Prostate gland (tissue), 2 donors: ENCODE data around the gene LONP1. TPM values are rescaled to one million over a fixed set of nuclear protein-coding genes. Genes with fewer than 3 reads are reported as not detected.

Experiments
- DNase-seq: peaks from one replicate; pipeline ENCODE4 v3.0.0-alpha.2; 2019; ENCODE audit warnings: low spot score
- H3K27ac ChIP-seq, 2 donors: fragments of 200-600 bp; sonication (generic); 2 replicates each; pipeline ENCODE4 v1.5.1; 2017 to 2019
- H3K27me3 ChIP-seq: fragments of 200-600 bp; sonication (generic); replicated peaks from 2 replicates; pipeline ENCODE4 v1.5.1; 2019; ENCODE audit not compliant: insufficient read depth
- H3K36me3 ChIP-seq, 2 donors: fragments of 200-600 bp; sonication (generic); 1 replicate in 1 of 2; 2 replicates in 1 of 2; pipeline versions ENCODE4 v1.5.1 to v1.8.1; 2017 to 2019
- H3K4me1 ChIP-seq: fragments of 200-600 bp; sonication (generic); replicated peaks from 2 replicates; pipeline ENCODE4 v1.5.1; 2019
- H3K4me3 ChIP-seq, 2 donors: fragments of 200-600 bp; sonication (generic); 2 replicates each; pipeline ENCODE4 v1.5.1; 2017 to 2019
- H3K9me3 ChIP-seq: fragments of 200-600 bp; sonication (generic); 2 replicates; pipeline ENCODE4 v1.5.1; 2017
- POLR2A ChIP-seq: fragments of 450-650 bp; IDR thresholded peaks from one replicate; pipeline ENCODE4 v1.6.1; 2016; ENCODE audit warnings: antibody characterized with exemption, mild to moderate bottlenecking
- POLR2AphosphoS5 ChIP-seq: sonication (generic); formaldehyde crosslinking; IDR thresholded peaks from one replicate; pipeline ENCODE4 v1.6.1; 2017; ENCODE audit warnings: antibody characterized with exemption
- WGBS: methylation state at CpG from one replicate; pipeline ENCODE4 v1.1.5; 2018; 5-methylcytosine and 5-hydroxymethylcytosine counted together
- intact Hi-C: fragments of 100-400 bp; cut with DNase I; formaldehyde crosslinking; loops from one replicate; pipeline ENCODE4 v1.14.2; 2022
- total RNA-seq, 2 donors: library from RNA; depleted of rRNA; stranded (reverse); fragments of >200 nt; gene quantifications; one replicate each; pipeline ENCODE4 v1.1.0, GENCODE V29; 2016
- TF ChIP-seq, protein P1 (sequence below), 4 experiments: fragments of 200-600 bp in 2 of 4; fragments of 450-650 bp in 2 of 4; sonication (generic) in 2 of 4; IDR thresholded peaks; 1 replicate in 3 of 4; 2 replicates in 1 of 4; pipeline ENCODE4 v1.5.1; 2016 to 2019; ENCODE audit warnings: antibody characterized with exemption in 4 of 4, mild to moderate bottlenecking in 2 of 4, moderate library complexity in 2 of 4

LONP1 gene
- total RNA-seq, 2 donors from 2014 or later: 62.7 to 120 TPM

GRCh38 chr19:5718579-5719273, 1.2 kb downstream of the LONP1 start:
- no peaks in the 10 kb centered on the region for H3K9me3 ChIP-seq
- TF ChIP-seq POLR2AphosphoS5 (no peak), POLR2A (no peak)
- TF ChIP-seq, protein P1, sequence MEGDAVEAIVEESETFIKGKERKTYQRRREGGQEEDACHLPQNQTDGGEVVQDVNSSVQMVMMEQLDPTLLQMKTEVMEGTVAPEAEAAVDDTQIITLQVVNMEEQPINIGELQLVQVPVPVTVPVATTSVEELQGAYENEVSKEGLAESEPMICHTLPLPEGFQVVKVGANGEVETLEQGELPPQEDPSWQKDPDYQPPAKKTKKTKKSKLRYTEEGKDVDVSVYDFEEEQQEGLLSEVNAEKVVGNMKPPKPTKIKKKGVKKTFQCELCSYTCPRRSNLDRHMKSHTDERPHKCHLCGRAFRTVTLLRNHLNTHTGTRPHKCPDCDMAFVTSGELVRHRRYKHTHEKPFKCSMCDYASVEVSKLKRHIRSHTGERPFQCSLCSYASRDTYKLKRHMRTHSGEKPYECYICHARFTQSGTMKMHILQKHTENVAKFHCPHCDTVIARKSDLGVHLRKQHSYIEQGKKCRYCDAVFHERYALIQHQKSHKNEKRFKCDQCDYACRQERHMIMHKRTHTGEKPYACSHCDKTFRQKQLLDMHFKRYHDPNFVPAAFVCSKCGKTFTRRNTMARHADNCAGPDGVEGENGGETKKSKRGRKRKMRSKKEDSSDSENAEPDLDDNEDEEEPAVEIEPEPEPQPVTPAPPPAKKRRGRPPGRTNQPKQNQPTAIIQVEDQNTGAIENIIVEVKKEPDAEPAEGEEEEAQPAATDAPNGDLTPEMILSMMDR (IDR thresholded peaks at IDR 0.05): no peak
- WGBS: 22% methylated on average over 11 of the region's 11 CpGs
- intact Hi-C loops: no loop called here
- peak overlapping the region; percentile 97 to 99 for H3K4me3 ChIP-seq
- peaks cover 9% of the 10 kb centered on the region for H3K4me1 ChIP-seq
- H3K36me3 ChIP-seq: no peaks in the 10 kb centered on the region
- H3K27me3 ChIP-seq: no peaks in the 10 kb centered on the region
- no peak for DNase-seq
- H3K27ac ChIP-seq: peak overlapping the region in 1 of 2 donors; percentile 90

- WGBS: 85% methylated on average over 14 of the region's 14 CpGs
- Histone ChIP-seq H3K36me3 (peaks cover under 1 to 4% of the 10 kb centered on the region in 2 donors), H3K27me3 (no peaks in the 10 kb centered on the region), H3K4me3 (no peak overlapping the region), H3K27ac (no peak overlapping the region), H3K9me3 (no peaks in the 10 kb centered on the region), H3K4me1 (peaks cover 9% of the 10 kb centered on the region)
- no peak for DNase-seq
- TF ChIP-seq, protein P1 (IDR thresholded peaks at IDR 0.05): no peak
- TF ChIP-seq POLR2AphosphoS5 (no peak), POLR2A (no peak)
- intact Hi-C loops: no loop called here
Measured at GRCh38 chr19:5718037-5718578, 1.8 kb downstream of the LONP1 start.

GRCh38 chr19:5717215-5717935, 2.6 kb downstream of the LONP1 start:
- Histone ChIP-seq H3K36me3 (peaks cover 6 to 10% of the 10 kb centered on the region in 2 donors), H3K27me3 (no peaks in the 10 kb centered on the region), H3K27ac (no peak overlapping the region), H3K4me1 (peaks cover 9% of the 10 kb centered on the region), H3K9me3 (no peaks in the 10 kb centered on the region), H3K4me3 (no peak overlapping the region)
- TF ChIP-seq, protein P1 (IDR thresholded peaks at IDR 0.05): no peak
- no peak for TF ChIP-seq POLR2A
- TF ChIP-seq POLR2AphosphoS5: no peak
- intact Hi-C loops: no loop called here
- WGBS: 73% methylated on average over 8 of the region's 8 CpGs
- no peak for DNase-seq

GRCh38 chr19:5714816-5715215, 5.1 kb downstream of the LONP1 start:
- DNase-seq: no peak
- H3K9me3 ChIP-seq: no peaks in the 10 kb centered on the region
- no peak overlapping the region for H3K4me3 ChIP-seq
- intact Hi-C loops: no loop called here
- WGBS: 91% methylated on average over 10 of the region's 10 CpGs
- peaks cover 10 to 14% of the 10 kb centered on the region in 2 donors for H3K36me3 ChIP-seq
- H3K27me3 ChIP-seq: no peaks in the 10 kb centered on the region
- no peak for TF ChIP-seq POLR2A
- TF ChIP-seq, protein P1 (IDR thresholded peaks at IDR 0.05): no peak
- no peak for TF ChIP-seq POLR2AphosphoS5
- H3K4me1 ChIP-seq: peaks cover 9% of the 10 kb centered on the region
- no peak overlapping the region for H3K27ac ChIP-seq
